ENCODE results near the gene UAP1L1.

DNA sequence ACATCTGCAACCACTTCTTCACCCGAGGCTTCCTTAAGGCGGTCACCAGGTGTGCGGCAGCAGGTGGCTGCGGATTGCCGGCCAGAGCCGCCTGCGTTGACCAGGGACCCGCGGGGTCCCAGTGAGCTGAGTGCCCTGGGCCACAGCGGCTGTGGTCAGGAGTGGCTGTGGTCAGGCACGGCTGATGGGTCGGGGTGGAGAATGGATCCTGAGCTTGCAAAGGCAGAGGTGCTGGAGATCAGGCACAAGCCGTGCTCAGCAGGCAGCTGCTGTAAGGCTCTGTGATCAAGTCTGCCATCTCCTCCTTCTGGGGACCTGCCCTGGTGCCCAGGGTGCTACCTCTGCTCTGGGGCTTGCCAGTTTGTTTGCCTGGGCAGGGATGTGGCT lies 2.1 kb downstream of the UAP1L1 start:
- TF ChIP-seq CTCF (IDR thresholded peaks at IDR 0.05; ENCODE audit: low read depth, low read length) (no peak), POLR2A (IDR thresholded peaks at IDR 0.05; ENCODE audit: extremely low read depth, insufficient read length) (no peak)
- TF ChIP-seq, protein P1, sequence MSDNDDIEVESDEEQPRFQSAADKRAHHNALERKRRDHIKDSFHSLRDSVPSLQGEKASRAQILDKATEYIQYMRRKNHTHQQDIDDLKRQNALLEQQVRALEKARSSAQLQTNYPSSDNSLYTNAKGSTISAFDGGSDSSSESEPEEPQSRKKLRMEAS (IDR thresholded peaks at IDR 0.05; ENCODE audit: low read depth, low read length), result no peak

Measured in NB4 (cell line).